K562 (cell line): ENCODE measurements around the gene ZBTB43. TPM values are rescaled to one million over a fixed set of nuclear protein-coding genes. Genes with fewer than 3 reads are reported as not detected.

Experiments
- ATAC-seq: fragments of 200-7000 bp; cut with Tn5 transposase; 3 replicates; pipeline ENCODE4 v1.9.1; 2020; ENCODE audit warnings: moderate library complexity
- Bru-seq: library from RNA; stranded (reverse); fragments of 400-500 nt; gene quantifications from one replicate; lab custom pipeline; 2021; lab: Mats Ljungman, UMichigan
- BruChase-seq, 2 experiments: library from RNA; stranded (reverse); fragments of 400-500 nt; gene quantifications; one replicate each; lab custom pipeline; 2021; lab: Mats Ljungman, UMichigan
- BruUV-seq: library from RNA; stranded (reverse); fragments of 400-500 nt; replicated peaks from 2 replicates; lab custom pipeline; 2021; lab: Mats Ljungman, UMichigan
- CTCF ChIA-PET: fragments of 300-600 bp; formaldehyde crosslinking; extraction: SDS; loops from one replicate; lab custom pipeline; 2021; ENCODE audit warnings: low intra/inter-chr PET ratio; lab: Yijun Ruan, JAX
- POLR2A ChIA-PET: fragments of 300-600, 350-650 bp; sonication (Branson Sonifier 250); formaldehyde crosslinking; extraction: SDS; loops from one replicate; lab custom pipeline; 2021; ENCODE audit warnings: antibody characterized with exemption, inconsistent platforms; lab: Yijun Ruan, JAX
- DNase-seq, 4 experiments: peaks; one replicate each; pipeline versions ENCODE4 v3.0.0 to v3.0.0-alpha.2; 2011 to 2018; ENCODE audit warnings: low spot score in 3 of 4, mixed read lengths in 3 of 4; ENCODE audit errors: extremely low read depth in 1 of 4
- FAIRE-seq: peaks from 2 replicates; lab custom pipeline; 2011; peaks lifted over from hg19 to GRCh38; lab: Jason Lieb, UNC
- H2AFZ ChIP-seq: 2 replicates; pipeline ENCODE4 v1.6.0; 2011; ENCODE audit warnings: low read depth, low read length, control low read depth, inconsistent platforms
- H3K27ac ChIP-seq: fragments of 200-600 bp; 3 replicates; pipeline ENCODE4 v1.8.0; 2011; ENCODE audit warnings: low read depth, mild to moderate bottlenecking, control low read depth, inconsistent platforms, low read length, moderate library complexity, mixed read lengths; ENCODE audit errors: extremely low read depth
- H3K27me3 ChIP-seq, 2 experiments: fragments of 300-600 bp in 1 of 2; 2 replicates in 1 of 2; 3 replicates in 1 of 2; pipeline versions ENCODE4 v1.6.0 to v1.8.0; 2011; ENCODE audit warnings: inconsistent platforms in 2 of 2, low read length in 2 of 2, mild to moderate bottlenecking in 1 of 2, mixed read lengths in 1 of 2, moderate library complexity in 1 of 2; ENCODE audit not compliant: control insufficient read depth in 2 of 2, insufficient read depth in 2 of 2
- H3K36me3 ChIP-seq: fragments of 300-600 bp; 3 replicates; pipeline ENCODE4 v1.8.0; 2011; ENCODE audit warnings: mild to moderate bottlenecking, low read length, inconsistent platforms; ENCODE audit not compliant: control insufficient read depth, insufficient read depth
- H3K4me1 ChIP-seq, 2 experiments: fragments of 200-600 bp in 1 of 2; replicated peaks in 1 of 2; 2 replicates in 1 of 2; 3 replicates in 1 of 2; pipeline versions ENCODE4 v1.5.1 to v1.8.0; 2011; ENCODE audit warnings: inconsistent platforms in 2 of 2, low read length in 2 of 2, mild to moderate bottlenecking in 1 of 2, mixed read lengths in 1 of 2, moderate library complexity in 1 of 2; ENCODE audit not compliant: control insufficient read depth in 2 of 2, insufficient read depth in 2 of 2
- H3K4me2 ChIP-seq: 2 replicates; pipeline ENCODE4 v1.6.1; 2011; ENCODE audit warnings: low read length, control low read depth, inconsistent platforms, mixed read lengths; ENCODE audit not compliant: insufficient read depth
- H3K4me3 ChIP-seq: fragments of 200-600 bp; sonication (generic), shearing (Covaris generic); 2 replicates; pipeline ENCODE4 v1.5.1; 2016; ENCODE audit warnings: control low read depth, inconsistent platforms
- H3K79me2 ChIP-seq: fragments of 200-600 bp; 3 replicates; pipeline ENCODE4 v1.8.0; 2011; ENCODE audit warnings: low read length, inconsistent platforms; ENCODE audit not compliant: control insufficient read depth, insufficient read depth
- H3K9ac ChIP-seq, 2 experiments: 2 replicates each; pipeline versions ENCODE4 v1.6.0 to v1.6.1; 2011; ENCODE audit warnings: low read depth in 2 of 2, low read length in 2 of 2, control low read depth in 1 of 2, inconsistent platforms in 1 of 2, mild to moderate bottlenecking in 1 of 2, mixed read lengths in 1 of 2; ENCODE audit not compliant: insufficient read depth in 1 of 2
- H3K9me1 ChIP-seq: one replicate; pipeline ENCODE4 v1.6.0; 2011; ENCODE audit warnings: inconsistent platforms, mild to moderate bottlenecking, low read length, moderate library complexity; ENCODE audit not compliant: control insufficient read depth, insufficient read depth
- H3K9me3 ChIP-seq: replicated peaks from 2 replicates; pipeline ENCODE4 v1.5.1; 2011; ENCODE audit warnings: low read depth, low read length, inconsistent platforms; ENCODE audit not compliant: control insufficient read depth, insufficient read depth
- H4K20me1 ChIP-seq: replicated peaks from 2 replicates; pipeline ENCODE4 v1.6.1; 2011; ENCODE audit warnings: low read length, inconsistent platforms, mixed read lengths; ENCODE audit not compliant: control insufficient read depth, insufficient read depth
- ATF7 ChIP-seq: fragments of 450-650 bp; IDR thresholded peaks from 2 replicates; pipeline ENCODE4 v1.7.1; 2014; ENCODE audit warnings: mild to moderate bottlenecking, moderate library complexity
- CGGBP1 ChIP-seq: fragments of 250-450 bp; sonication (Bioruptor Pico); IDR thresholded peaks from 2 replicates; pipeline ENCODE4 v1.9.0; 2021; ENCODE audit warnings: mild to moderate bottlenecking
- CREM ChIP-seq: IDR thresholded peaks from 2 replicates; pipeline ENCODE4 v1.6.1; 2014; ENCODE audit warnings: antibody characterized with exemption, low read depth
- ELF1 ChIP-seq: fragments of 200-800 bp; sonication (Bioruptor generic); IDR thresholded peaks from 2 replicates; pipeline ENCODE4 v1.6.1; 2016; ENCODE audit warnings: missing genetic modification characterization, missing compliant biosample characterization
- RB1 ChIP-seq: fragments of 450-650 bp; IDR thresholded peaks from 2 replicates; pipeline ENCODE4 v1.6.1; 2017; ENCODE audit warnings: low read depth, mild to moderate bottlenecking
- SNIP1 ChIP-seq: fragments of 450-650 bp; IDR thresholded peaks from 2 replicates; pipeline ENCODE4 v1.7.1; 2017; ENCODE audit warnings: low read depth, mild to moderate bottlenecking
- SUPT5H ChIP-seq: fragments of 450-650 bp; IDR thresholded peaks from 2 replicates; pipeline ENCODE4 v1.6.1; 2016
- TAF9B ChIP-seq: fragments of 450-650 bp; IDR thresholded peaks from 2 replicates; pipeline ENCODE4 v1.6.1; 2018; ENCODE audit warnings: mild to moderate bottlenecking; ENCODE audit not compliant: partially characterized antibody
- TBP ChIP-seq: optimal IDR thresholded peaks from 2 replicates; pipeline ENCODE3; 2011; ENCODE audit warnings: low read depth, low read length, improper control_type of control experiment
- XRCC5 ChIP-seq: fragments of 200-400 bp; formaldehyde crosslinking; IDR thresholded peaks from 2 replicates; pipeline ENCODE4 v1.6.1; 2017; ENCODE audit warnings: low read depth, mild to moderate bottlenecking, low read length
- ZBTB11 ChIP-seq, 3 experiments: fragments of 200-800 bp in 1 of 3; fragments of 250-450 bp in 1 of 3; fragments of 450-650 bp in 1 of 3; sonication (Bioruptor Pico) in 1 of 3; sonication (Bioruptor generic) in 1 of 3; formaldehyde crosslinking in 1 of 3; IDR thresholded peaks; 2 replicates each; pipeline versions ENCODE4 v1.6.1 to v1.8.0; 2016 to 2022; ENCODE audit warnings: mild to moderate bottlenecking in 2 of 3, missing genetic modification characterization in 2 of 3, missing compliant biosample characterization in 1 of 3, moderate library complexity in 1 of 3
- WGBS: fragments of 100-300 bp; shearing (Covaris generic); methylation state at CpG from one replicate; pipeline ENCODE4 v1.1.6; 2016; ENCODE audit warnings: low coverage, mixed read lengths; ENCODE audit not compliant: insufficient coverage; ENCODE audit errors: missing lambda C conversion rate; 5-methylcytosine and 5-hydroxymethylcytosine counted together
- in situ Hi-C: fragments of 300-500 bp; cut with MboI; formaldehyde crosslinking; loops from 4 replicates; pipeline ENCODE4 v1.15.0; 2018; ENCODE audit warnings: inconsistent platforms, mixed read lengths
- intact Hi-C: fragments of 100-400 bp; cut with micrococcal nuclease; formaldehyde crosslinking; loops from 2 replicates; pipeline ENCODE4 v1.14.2; 2022
- long read RNA-seq, 3 experiments: library from polyadenylated mRNA in 2 of 3; library from RNA in 1 of 3; unstranded in 2 of 3; stranded (forward) in 1 of 3; transcript quantifications; one replicate each; pipeline ENCODE4 v2.0.0, GENCODE V29; 2019 to 2022
- polyA minus RNA-seq, 3 experiments: library from RNA; depleted of rRNA, polyadenylated mRNA; stranded (reverse); fragments of >200 nt; gene quantifications; 2 replicates each; pipeline ENCODE4 v1.2.3, GENCODE V29; 2011
- polyA plus RNA-seq, 8 experiments: library from polyadenylated mRNA; depleted of rRNA in 4 of 8; stranded (reverse) in 5 of 8; unstranded in 3 of 8; fragments of >200 nt; fragmentation: Nextera tagmentation in 2 of 8; fragmentation: Illumina TruSeq in 1 of 8; extraction: Ambion mirVana in 2 of 8; extraction: Trizol in 1 of 8; gene quantifications; 2 replicates each; pipeline versions ENCODE4 v1.2.1 to v1.2.3, GENCODE V29; 2011 to 2014; ENCODE audit warnings: inconsistent platforms in 1 of 8, missing spikeins in 1 of 8
- total RNA-seq, 7 experiments: library from RNA; depleted of rRNA in 6 of 7; stranded (reverse); fragments of >200 nt in 6 of 7; fragmentation: Illumina TruSeq in 2 of 7; extraction: Trizol in 2 of 7; gene quantifications; 2 replicates each; pipeline versions ENCODE4 v1.2.1 to v1.2.3, GENCODE V29; 2011 to 2021; ENCODE audit warnings: low replicate concordance in 1 of 7

The ZBTB43 gene
- 11.0 and 26.1 TPM in 2 replicates for total RNA-seq (2011; cell fraction: chromatin; rRNA removed; ENCODE audit: low replicate concordance)
- total RNA-seq (2011; cell fraction: nucleolus; rRNA removed): 8.8 and 20.3 TPM in 2 replicates
- total RNA-seq (2011; cell fraction: nucleoplasm; rRNA removed): 14.2 and 18.7 TPM in 2 replicates
- total RNA-seq (2014; rRNA removed) (6.0 and 6.9 TPM in 2 replicates), total RNA-seq (2014; rRNA removed; fragmentation: Illumina TruSeq; extraction: Trizol) (9.1 and 10.3 TPM in 2 replicates), total RNA-seq (2015; rRNA removed; fragmentation: Illumina TruSeq; extraction: Trizol) (9.5 and 13.3 TPM in 2 replicates), total RNA-seq (2021) (8.7 and 15.0 TPM in 2 replicates), polyA plus RNA-seq (2011; rRNA removed) (11.9 and 13.8 TPM in 2 replicates), polyA plus RNA-seq (2014; fragmentation: Illumina TruSeq; extraction: Trizol) (8.2 and 17.2 TPM in 2 replicates), polyA plus RNA-seq (2014; fragmentation: Nextera tagmentation; extraction: Ambion mirVana) (1 to 10 TPM; 3.9 to 5.5 TPM), polyA plus RNA-seq (2014; rRNA removed) (6.6 and 7.1 TPM in 2 replicates), polyA minus RNA-seq (2011; rRNA and poly(A)+ RNA removed) (10.3 and 10.4 TPM in 2 replicates), Bru-seq, nascent RNA (percentile 82 among the genes with signal in this experiment), BruChase-seq, experiment 1, labeled RNA remaining after a 2-hour chase (percentile 93 among the genes with signal in this experiment), BruChase-seq, experiment 2, labeled RNA remaining after a 6-hour chase (percentile 90 among the genes with signal in this experiment)
- 4.4 and 6.5 TPM in 2 replicates for polyA plus RNA-seq (2011; cell fraction: cytosol; rRNA removed)
- polyA plus RNA-seq (2011; cell fraction: nucleus; rRNA removed): 5.8 and 10.6 TPM in 2 replicates
- polyA plus RNA-seq (2012): 4.8 TPM in 2 replicates
- 7.1 and 7.2 TPM in 2 replicates for polyA minus RNA-seq (2011; cell fraction: cytosol; rRNA and poly(A)+ RNA removed)
- 9.7 and 11.2 TPM in 2 replicates for polyA minus RNA-seq (2011; cell fraction: nucleus; rRNA and poly(A)+ RNA removed)
- long read RNA-seq, experiment 1, full-length matches to known transcripts: 36 of 37 reads
- long read RNA-seq, experiment 1, partial matches to known transcripts: 0 of 37 reads
- long read RNA-seq, experiment 1, other reads (novel, unspliced or antisense): 1 of 37 reads
- long read RNA-seq, experiment 2, full-length matches to known transcripts: 2 of 4 reads
- long read RNA-seq, experiment 2, partial matches to known transcripts: 0 of 4 reads
- long read RNA-seq, experiment 2, other reads (novel, unspliced or antisense): 2 of 4 reads
- long read RNA-seq, experiment 3, full-length matches to known transcripts: 9 of 10 reads
- long read RNA-seq, experiment 3, partial matches to known transcripts: 0 of 10 reads
- long read RNA-seq, experiment 3, other reads (novel, unspliced or antisense): 1 of 10 reads

GRCh38 chr9:126804696-126805553 is at the start of gene ZBTB43:
Gene ZBTB43, plus strand, starts transcription at chr9:126805040. Its CDS starts 27,470 bp downstream, at chr9:126832510.
- DNase-seq: peak; percentile 97 to 98 (median 98)
- H3K27ac ChIP-seq: peak within 1 kb of the TSS; percentile 95
- peaks cover 36% of the 10 kb centered on the region for H3K36me3 ChIP-seq
- H3K9me1 ChIP-seq: no peaks in the 10 kb centered on the region
- BruUV-seq: TSS peak; percentile 52
- no peaks in the 10 kb centered on the region for H3K27me3 ChIP-seq
- peak; percentile 90 for FAIRE-seq
- peaks cover 12% of the 10 kb centered on the region for H4K20me1 ChIP-seq
- H2AFZ ChIP-seq: peak within 1 kb of the TSS; percentile 98
- WGBS: 5% methylated on average over 59 of the region's 79 CpGs
- POLR2A ChIA-PET: interaction anchor here (0.6 to 2.5 kb wide), 9 partner anchors 10 to 195 kb away, joined by 3 to 8 read pairs (median 3); no protein-coding TSS in a partner anchor
- CTCF ChIA-PET: interaction anchor here (0.7 kb wide), 1 partner anchor 56 kb away, joined by 4 read pairs; no protein-coding TSS in a partner anchor
- peak within 1 kb of the TSS; percentile 95 for H3K4me3 ChIP-seq
- H3K9ac ChIP-seq: peak within 1 kb of the TSS; percentile 96 to 98
- intact Hi-C loops: loop anchor here (5.0 kb wide), 1 partner anchor 37 kb away; no protein-coding TSS in a partner anchor
- in situ Hi-C loops: no loop called here
- peak; percentile 93 for ATAC-seq
- peaks cover 6% of the 10 kb centered on the region; the same call in 1 of the 2 replicates for H3K9me3 ChIP-seq
- H3K4me2 ChIP-seq: peak within 1 kb of the TSS; percentile 98
- H3K4me1 ChIP-seq: peaks cover 16 to 18% of the 10 kb centered on the region in 2 experiments; a peak in 4 of 5 replicates
- peaks cover 47% of the 10 kb centered on the region for H3K79me2 ChIP-seq
- TF ChIP-seq SUPT5H (peak; percentile 96), ATF7 (peak; percentile 60), RB1 (peak; percentile 59; the same call in 1 of the 2 replicates), ZBTB11 (CRISPR knock-in tag; IDR thresholded peaks at IDR 0.05) (peak in 1 of 3 experiments; percentile 56; a peak in 1 of 6 replicates), TBP (peak; percentile 63), TAF9B (peak; percentile 85), CREM (peak; percentile 90), CGGBP1 (no peak), SNIP1 (no peak), ELF1 (peak; percentile 62; the same call in 1 of the 2 replicates), XRCC5 (0 out of 2 replicates have a peak, but pooled peaks have one; percentile 14)
